ENCODE results near the gene GRAMD2B.

Gene GRAMD2B

DNA sequence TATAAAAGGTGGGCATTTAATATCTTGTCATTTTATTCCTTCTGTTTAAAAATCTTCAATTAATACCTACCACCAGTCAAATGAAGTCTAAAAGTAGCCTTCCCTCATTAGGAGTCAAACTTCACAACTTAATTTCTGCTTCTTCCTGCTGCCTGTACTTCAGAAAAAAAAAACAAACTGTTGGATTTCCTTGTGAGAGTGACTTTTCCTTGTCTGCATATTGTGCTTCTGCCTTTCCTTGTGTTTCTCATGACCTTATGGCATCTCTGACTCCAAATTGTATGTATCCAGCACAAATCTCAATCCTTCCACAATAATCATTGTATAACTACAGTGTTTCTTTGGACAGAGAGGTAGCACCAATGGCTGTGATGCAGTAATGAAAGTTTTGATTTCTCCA lies 32.1 kb downstream of the GRAMD2B start:
- Histone ChIP-seq H3K9me2 (replicated peaks; ENCODE audit: insufficient read depth, low read length) (no peaks in the 10 kb centered on the region), H3F3A (ENCODE audit: insufficient read depth, low read length) (0 out of 2 replicates have a peak, but pooled peaks cover 5% of the 10 kb centered on the region)

DNA sequence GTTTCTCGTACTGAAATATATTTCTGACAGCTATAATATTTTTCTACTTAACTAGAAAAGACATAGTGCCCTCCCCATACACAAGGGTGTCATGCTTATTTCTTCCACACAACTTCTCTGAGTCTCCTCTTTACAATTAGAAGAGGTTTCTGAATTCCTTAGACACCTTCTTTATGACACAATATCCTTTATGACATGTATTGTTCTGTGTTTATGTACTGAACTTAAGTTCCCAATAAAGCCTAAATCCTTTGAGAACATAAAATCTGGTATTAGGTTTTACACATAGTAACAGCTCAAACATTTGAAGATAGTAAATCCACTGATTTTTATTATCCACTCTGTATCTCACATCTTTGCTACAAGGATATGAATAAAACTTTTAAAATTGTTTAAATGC lies 32.5 kb downstream of the GRAMD2B start:
- Histone ChIP-seq H3K27me3 (replicated peaks; ENCODE audit: insufficient read depth, low read length) (no peaks in the 10 kb centered on the region), H3K4me1 (ENCODE audit: low read length) (peaks cover 9% of the 10 kb centered on the region), H3K27ac (ENCODE audit: low read length) (no peak overlapping the region), H3K4me2 (ENCODE audit: low read depth, low read length) (no peak overlapping the region), H3K9me3 (replicated peaks; ENCODE audit: insufficient read depth, low read length) (no peaks in the 10 kb centered on the region), H3F3A (ENCODE audit: insufficient read depth, low read length) (0 out of 2 replicates have a peak, but pooled peaks cover 3% of the 10 kb centered on the region), H3K36me3 (replicated peaks; ENCODE audit: insufficient read depth, low read length) (no peaks in the 10 kb centered on the region), H3K79me2 (ENCODE audit: low read length) (peaks cover 5% of the 10 kb centered on the region; the same call in 1 of the 2 replicates), H3K9ac (ENCODE audit: low read length) (no peak overlapping the region), H3K9me2 (replicated peaks; ENCODE audit: insufficient read depth, low read length) (no peaks in the 10 kb centered on the region), H3K4me3 (ENCODE audit: low read length) (no peak overlapping the region), H2AFZ (ENCODE audit: low read length) (no peak overlapping the region), H4K20me1 (ENCODE audit: insufficient read depth, low read length) (no peaks in the 10 kb centered on the region)
- DNase-seq, result no peak
- TF ChIP-seq, protein P1, sequence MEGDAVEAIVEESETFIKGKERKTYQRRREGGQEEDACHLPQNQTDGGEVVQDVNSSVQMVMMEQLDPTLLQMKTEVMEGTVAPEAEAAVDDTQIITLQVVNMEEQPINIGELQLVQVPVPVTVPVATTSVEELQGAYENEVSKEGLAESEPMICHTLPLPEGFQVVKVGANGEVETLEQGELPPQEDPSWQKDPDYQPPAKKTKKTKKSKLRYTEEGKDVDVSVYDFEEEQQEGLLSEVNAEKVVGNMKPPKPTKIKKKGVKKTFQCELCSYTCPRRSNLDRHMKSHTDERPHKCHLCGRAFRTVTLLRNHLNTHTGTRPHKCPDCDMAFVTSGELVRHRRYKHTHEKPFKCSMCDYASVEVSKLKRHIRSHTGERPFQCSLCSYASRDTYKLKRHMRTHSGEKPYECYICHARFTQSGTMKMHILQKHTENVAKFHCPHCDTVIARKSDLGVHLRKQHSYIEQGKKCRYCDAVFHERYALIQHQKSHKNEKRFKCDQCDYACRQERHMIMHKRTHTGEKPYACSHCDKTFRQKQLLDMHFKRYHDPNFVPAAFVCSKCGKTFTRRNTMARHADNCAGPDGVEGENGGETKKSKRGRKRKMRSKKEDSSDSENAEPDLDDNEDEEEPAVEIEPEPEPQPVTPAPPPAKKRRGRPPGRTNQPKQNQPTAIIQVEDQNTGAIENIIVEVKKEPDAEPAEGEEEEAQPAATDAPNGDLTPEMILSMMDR (IDR thresholded peaks at IDR 0.05; ENCODE audit: low read length), result no peak
- TF ChIP-seq EZH2phosphoT487 (IDR thresholded peaks at IDR 0.05; ENCODE audit: low read length) (no peak), EZH2 (optimal IDR thresholded peaks at IDR 0.05; ENCODE audit: low read depth, low read length) (no peak)

More for the DNA sequence above, 32.1 kb downstream of the GRAMD2B start:
- H3K79me2 ChIP-seq (ENCODE audit: low read length), result peaks cover 5% of the 10 kb centered on the region; the same call in 1 of the 2 replicates
- no peaks in the 10 kb centered on the region for H3K9me3 ChIP-seq (replicated peaks; ENCODE audit: insufficient read depth, low read length)
- no peak overlapping the region for H2AFZ ChIP-seq (ENCODE audit: low read length)
- H3K27ac ChIP-seq (ENCODE audit: low read length), result no peak overlapping the region
- no peak overlapping the region for H3K4me2 ChIP-seq (ENCODE audit: low read depth, low read length)
- no peak for DNase-seq
- TF ChIP-seq, protein P1 (IDR thresholded peaks at IDR 0.05; ENCODE audit: low read length), result no peak
- no peak for TF ChIP-seq EZH2 (optimal IDR thresholded peaks at IDR 0.05; ENCODE audit: low read depth, low read length)
- no peaks in the 10 kb centered on the region for H4K20me1 ChIP-seq (ENCODE audit: insufficient read depth, low read length)
- no peak overlapping the region for H3K4me3 ChIP-seq (ENCODE audit: low read length)
- no peaks in the 10 kb centered on the region for H3K36me3 ChIP-seq (replicated peaks; ENCODE audit: insufficient read depth, low read length)
- H3K27me3 ChIP-seq (replicated peaks; ENCODE audit: insufficient read depth, low read length), result no peaks in the 10 kb centered on the region
- no peak overlapping the region for H3K9ac ChIP-seq (ENCODE audit: low read length)
- peaks cover 12% of the 10 kb centered on the region for H3K4me1 ChIP-seq (ENCODE audit: low read length)

DNA sequence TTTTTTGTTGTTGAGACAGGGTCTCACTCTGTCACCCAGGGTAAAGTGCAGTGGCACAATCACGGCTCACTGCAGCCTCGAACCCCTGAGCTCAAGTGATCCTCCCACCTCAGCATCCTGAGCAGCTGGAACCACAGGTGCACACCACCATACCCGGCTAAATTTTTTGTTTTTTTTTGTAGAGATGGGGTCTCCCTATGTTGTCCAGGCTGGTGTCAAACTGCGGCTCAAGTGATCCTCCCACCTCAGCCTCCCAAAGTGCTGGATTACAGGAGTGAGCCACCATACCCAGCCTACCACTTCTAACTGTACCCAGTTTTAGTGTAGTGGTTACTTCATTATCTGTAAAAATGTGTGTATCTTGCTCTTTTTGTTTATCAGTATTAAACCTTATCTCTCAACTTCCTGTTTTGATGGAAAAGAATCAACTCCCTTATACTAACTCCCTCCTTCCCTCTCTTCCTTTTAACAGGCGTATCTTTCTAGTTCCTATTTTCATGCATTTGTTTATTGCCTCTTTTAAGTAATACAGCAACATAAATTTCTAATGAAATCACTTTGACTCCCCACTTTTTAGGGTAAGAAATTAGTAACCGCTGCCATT lies 33.1 kb downstream of the GRAMD2B start:
- H3K4me3 ChIP-seq (ENCODE audit: low read length), result no peak overlapping the region
- TF ChIP-seq EZH2 (optimal IDR thresholded peaks at IDR 0.05; ENCODE audit: low read depth, low read length), result no peak
- TF ChIP-seq, protein P1 (IDR thresholded peaks at IDR 0.05; ENCODE audit: low read length), result no peak
- TF ChIP-seq EZH2phosphoT487 (IDR thresholded peaks at IDR 0.05; ENCODE audit: low read length), result no peak
- H3K4me2 ChIP-seq (ENCODE audit: low read depth, low read length), result no peak overlapping the region
- no peaks in the 10 kb centered on the region for H3K9me2 ChIP-seq (replicated peaks; ENCODE audit: insufficient read depth, low read length)
- H3K9ac ChIP-seq (ENCODE audit: low read length), result no peak overlapping the region
- no peaks in the 10 kb centered on the region for H3K27me3 ChIP-seq (replicated peaks; ENCODE audit: insufficient read depth, low read length)
- H2AFZ ChIP-seq (ENCODE audit: low read length), result no peak overlapping the region
- no peaks in the 10 kb centered on the region for H3K9me3 ChIP-seq (replicated peaks; ENCODE audit: insufficient read depth, low read length)
- no peak for DNase-seq
- no peak overlapping the region for H3K27ac ChIP-seq (ENCODE audit: low read length)
- H3K4me1 ChIP-seq (ENCODE audit: low read length), result peaks cover 3% of the 10 kb centered on the region
- H4K20me1 ChIP-seq (ENCODE audit: insufficient read depth, low read length), result no peaks in the 10 kb centered on the region
- no peaks in the 10 kb centered on the region for H3F3A ChIP-seq (ENCODE audit: insufficient read depth, low read length)
- H3K79me2 ChIP-seq (ENCODE audit: low read length), result peaks cover 5% of the 10 kb centered on the region; the same call in 1 of the 2 replicates
- H3K36me3 ChIP-seq (replicated peaks; ENCODE audit: insufficient read depth, low read length), result no peaks in the 10 kb centered on the region
